DND-41 (cell line): ENCODE data around the gene CDH16.
A peak's percentile ranks its signal among the peaks of the same experiment; 100 is the strongest.

Experiments
- ATAC-seq: fragments of 200-7000 bp; cut with Tn5 transposase; 3 replicates; pipeline ENCODE4 v1.9.1; 2021; ENCODE audit warnings: low read depth; ENCODE audit not compliant: insufficient read depth
- DNase-seq: peaks from one replicate; pipeline ENCODE4 v3.0.0-alpha.2; 2020
- H2AFZ ChIP-seq: 2 replicates; pipeline ENCODE4 v1.6.0; 2012; ENCODE audit warnings: low read depth, low read length
- H3K27ac ChIP-seq: 2 replicates; pipeline ENCODE4 v1.5.1; 2012; ENCODE audit warnings: low read length, inconsistent platforms
- H3K27me3 ChIP-seq: fragments of 200-600 bp; sonication (generic); 2 replicates; pipeline ENCODE4 v1.6.0; 2012; ENCODE audit warnings: low read length, mild to moderate bottlenecking, inconsistent platforms; ENCODE audit not compliant: insufficient read depth, poor library complexity
- H3K36me3 ChIP-seq: 2 replicates; pipeline ENCODE4 v1.5.1; 2012; ENCODE audit warnings: low read length, inconsistent platforms; ENCODE audit not compliant: insufficient read depth
- H3K4me1 ChIP-seq: 2 replicates; pipeline ENCODE4 v1.5.1; 2012; ENCODE audit warnings: mild to moderate bottlenecking, low read length; ENCODE audit not compliant: insufficient read depth
- H3K4me2 ChIP-seq: 2 replicates; pipeline ENCODE4 v1.6.0; 2012; ENCODE audit warnings: mild to moderate bottlenecking, moderate library complexity, low read length, inconsistent platforms; ENCODE audit not compliant: insufficient read depth
- H3K4me3 ChIP-seq, 2 experiments: fragments of 200-600 bp in 1 of 2; shearing (Covaris generic) in 1 of 2; 2 replicates each; pipeline ENCODE4 v1.5.1; 2012 to 2016; ENCODE audit warnings: inconsistent platforms in 2 of 2, low read length in 2 of 2, mild to moderate bottlenecking in 2 of 2, low read depth in 1 of 2, moderate library complexity in 1 of 2
- H3K79me2 ChIP-seq: 2 replicates; pipeline ENCODE4 v1.6.0; 2012; ENCODE audit warnings: low read length, inconsistent platforms; ENCODE audit not compliant: insufficient read depth
- H3K9ac ChIP-seq: 2 replicates; pipeline ENCODE4 v1.6.0; 2012; ENCODE audit warnings: low read depth, mild to moderate bottlenecking, inconsistent platforms, low read length, moderate library complexity
- H3K9me3 ChIP-seq: 2 replicates; pipeline ENCODE4 v1.5.1; 2012; ENCODE audit warnings: low read length, moderate library complexity, mild to moderate bottlenecking, inconsistent platforms; ENCODE audit not compliant: insufficient read depth, severe bottlenecking
- H4K20me1 ChIP-seq: 2 replicates; pipeline ENCODE4 v1.6.0; 2012; ENCODE audit warnings: low read length; ENCODE audit not compliant: insufficient read depth
- EZH2 ChIP-seq: IDR thresholded peaks from 3 replicates; pipeline ENCODE4 v1.6.1; 2012; ENCODE audit warnings: borderline replicate concordance, low read depth, mild to moderate bottlenecking, moderate library complexity, low read length, inconsistent platforms; ENCODE audit not compliant: severe bottlenecking
- TF ChIP-seq, protein P1 (sequence below): IDR thresholded peaks from 2 replicates; pipeline ENCODE4 v1.5.1; 2012; ENCODE audit warnings: borderline replicate concordance, low read length, moderate library complexity, mild to moderate bottlenecking; ENCODE audit not compliant: poor library complexity, severe bottlenecking; ENCODE audit errors: extremely low read depth

Gene CDH16

DNA sequence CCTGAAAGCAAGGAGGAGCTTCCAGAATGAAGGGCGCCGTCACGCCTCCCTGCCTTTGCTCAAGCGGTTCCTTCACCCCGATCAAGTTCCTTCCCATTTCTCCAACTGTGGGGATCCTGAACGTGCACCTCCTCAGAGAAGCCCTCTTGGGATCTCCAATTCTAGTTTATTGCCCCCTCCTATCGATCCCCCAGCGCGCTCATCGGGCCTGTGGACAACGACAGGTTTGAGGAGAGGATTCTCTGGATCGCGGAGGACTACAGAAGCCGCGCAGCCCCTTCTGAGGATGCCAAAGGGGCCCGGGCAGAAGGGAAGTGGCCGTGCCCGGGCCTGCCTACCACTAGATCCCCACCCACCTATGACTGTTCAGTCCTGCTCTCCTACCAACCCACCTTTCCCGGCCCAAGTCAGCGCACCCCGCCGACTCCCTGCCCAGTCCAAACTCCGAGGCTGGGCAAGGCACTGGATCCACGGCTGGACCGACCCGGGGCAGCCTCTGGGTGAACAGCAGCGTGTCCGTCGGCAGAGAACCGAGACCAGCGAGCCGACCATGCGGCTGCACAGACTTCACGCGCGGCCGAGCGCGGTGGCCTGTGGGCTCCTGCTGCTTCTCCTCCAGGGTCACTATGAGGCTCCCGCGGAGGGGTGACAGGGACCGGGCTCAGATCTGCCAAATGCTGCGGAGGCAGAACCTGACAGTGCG lies 29.6 kb upstream of the CDH16 start:
- H4K20me1 ChIP-seq: 0 out of 2 replicates have a peak, but pooled peaks cover 3% of the 10 kb centered on the region
- H3K27me3 ChIP-seq: peaks cover 13% of the 10 kb centered on the region
- DNase-seq (no peak), ATAC-seq (no peak)
- no peaks in the 10 kb centered on the region for H3K9me3 ChIP-seq
- peak overlapping the region; percentile 22; the same call in 1 of the 2 replicates for H3K9ac ChIP-seq
- peaks cover 7% of the 10 kb centered on the region for H3K36me3 ChIP-seq
- H3K4me1 ChIP-seq: peaks cover 12% of the 10 kb centered on the region
- no peak for TF ChIP-seq EZH2
- TF ChIP-seq, protein P1, sequence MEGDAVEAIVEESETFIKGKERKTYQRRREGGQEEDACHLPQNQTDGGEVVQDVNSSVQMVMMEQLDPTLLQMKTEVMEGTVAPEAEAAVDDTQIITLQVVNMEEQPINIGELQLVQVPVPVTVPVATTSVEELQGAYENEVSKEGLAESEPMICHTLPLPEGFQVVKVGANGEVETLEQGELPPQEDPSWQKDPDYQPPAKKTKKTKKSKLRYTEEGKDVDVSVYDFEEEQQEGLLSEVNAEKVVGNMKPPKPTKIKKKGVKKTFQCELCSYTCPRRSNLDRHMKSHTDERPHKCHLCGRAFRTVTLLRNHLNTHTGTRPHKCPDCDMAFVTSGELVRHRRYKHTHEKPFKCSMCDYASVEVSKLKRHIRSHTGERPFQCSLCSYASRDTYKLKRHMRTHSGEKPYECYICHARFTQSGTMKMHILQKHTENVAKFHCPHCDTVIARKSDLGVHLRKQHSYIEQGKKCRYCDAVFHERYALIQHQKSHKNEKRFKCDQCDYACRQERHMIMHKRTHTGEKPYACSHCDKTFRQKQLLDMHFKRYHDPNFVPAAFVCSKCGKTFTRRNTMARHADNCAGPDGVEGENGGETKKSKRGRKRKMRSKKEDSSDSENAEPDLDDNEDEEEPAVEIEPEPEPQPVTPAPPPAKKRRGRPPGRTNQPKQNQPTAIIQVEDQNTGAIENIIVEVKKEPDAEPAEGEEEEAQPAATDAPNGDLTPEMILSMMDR: no peak
- peak overlapping the region; percentile 63 for H3K4me2 ChIP-seq
- peak overlapping the region in 1 of 2 experiments; percentile 49; a peak in 2 of 4 replicates for H3K4me3 ChIP-seq
- peak overlapping the region; percentile 70 for H2AFZ ChIP-seq
- H3K27ac ChIP-seq: no peak overlapping the region
- H3K79me2 ChIP-seq: no peaks in the 10 kb centered on the region

DNA sequence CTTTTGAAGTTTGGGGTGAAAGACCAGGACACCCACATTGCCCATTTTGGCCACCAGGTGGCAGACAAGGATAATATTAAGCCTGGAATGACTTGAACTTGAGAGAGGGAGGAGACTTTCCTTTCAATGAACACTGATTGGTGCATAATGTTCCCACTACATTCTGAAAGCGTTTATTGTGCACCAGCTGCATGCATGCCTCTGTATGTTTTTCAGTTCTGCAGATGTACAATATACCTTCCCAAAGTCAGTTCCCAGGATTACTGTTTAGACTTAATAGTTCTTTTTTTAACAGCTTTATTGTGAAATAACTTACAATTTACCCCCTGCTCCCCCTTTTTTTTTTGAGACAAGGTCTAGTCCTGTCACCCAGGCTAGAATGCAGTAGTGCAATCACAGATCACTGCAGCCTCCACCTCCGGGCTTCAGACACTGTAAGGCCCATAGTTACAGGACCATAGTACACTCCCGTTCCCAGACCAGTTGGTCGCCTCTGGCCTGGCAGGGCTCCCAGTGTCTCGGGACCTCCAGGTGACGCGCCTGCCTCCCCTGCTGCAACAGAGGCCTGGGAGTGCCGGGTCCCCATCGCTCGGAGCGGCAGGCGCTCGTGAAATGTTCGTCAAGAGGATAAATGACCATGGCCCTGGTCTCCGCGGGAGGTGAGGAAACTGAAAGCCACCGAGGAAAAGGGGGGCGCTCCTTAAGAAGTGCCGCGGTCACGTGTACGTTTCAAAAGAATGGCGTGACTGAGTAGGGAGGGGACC lies 28.8 kb upstream of the CDH16 start:
- Histone ChIP-seq H3K79me2 (no peaks in the 10 kb centered on the region), H3K9ac (peak overlapping the region; percentile 22; the same call in 1 of the 2 replicates), H3K4me1 (peaks cover 12% of the 10 kb centered on the region), H4K20me1 (0 out of 2 replicates have a peak, but pooled peaks cover 3% of the 10 kb centered on the region), H3K4me2 (peak overlapping the region; percentile 63), H3K36me3 (peaks cover 15% of the 10 kb centered on the region), H3K27ac (no peak overlapping the region), H3K9me3 (no peaks in the 10 kb centered on the region), H3K4me3 (peak overlapping the region in 1 of 2 experiments; percentile 49; a peak in 2 of 4 replicates), H2AFZ (peak overlapping the region; percentile 70), H3K27me3 (peaks cover 13% of the 10 kb centered on the region)
- no peak for TF ChIP-seq EZH2
- TF ChIP-seq, protein P1: peak; percentile 97
- DNase-seq: peak; percentile 86
- peak; percentile 90 for ATAC-seq

DNA sequence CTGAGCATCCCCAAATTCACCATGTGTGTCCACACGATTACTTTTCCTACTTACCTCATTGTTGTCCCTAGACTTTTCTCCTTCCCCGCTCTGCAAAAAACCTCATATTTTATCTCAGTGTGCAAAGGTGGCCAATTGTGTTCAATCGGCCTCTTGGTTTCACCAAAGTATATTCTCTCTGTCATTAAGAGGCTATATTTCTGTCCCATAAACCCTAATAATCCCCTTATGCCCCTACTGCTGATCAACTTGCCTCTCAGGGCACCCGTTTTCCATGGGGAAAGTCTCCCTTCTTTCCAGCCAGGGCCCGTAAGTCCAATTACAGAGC lies 28.3 kb upstream of the CDH16 start:
- H3K9ac ChIP-seq: no peak overlapping the region
- H3K4me3 ChIP-seq: no peak overlapping the region
- no peaks in the 10 kb centered on the region for H3K79me2 ChIP-seq
- H2AFZ ChIP-seq: no peak overlapping the region
- DNase-seq (no peak), ATAC-seq (no peak)
- no peak overlapping the region for H3K27ac ChIP-seq
- peaks cover 13% of the 10 kb centered on the region for H3K27me3 ChIP-seq
- no peaks in the 10 kb centered on the region for H3K9me3 ChIP-seq
- no peak for TF ChIP-seq EZH2
- TF ChIP-seq, protein P1: no peak
- H3K4me1 ChIP-seq: peaks cover 12% of the 10 kb centered on the region
- 0 out of 2 replicates have a peak, but pooled peaks cover 3% of the 10 kb centered on the region for H4K20me1 ChIP-seq
- no peak overlapping the region for H3K4me2 ChIP-seq
- H3K36me3 ChIP-seq: peaks cover 21% of the 10 kb centered on the region
